C4-2B (cell line): ENCODE measurements around the gene RAB6A.

ENCODE experiments used
- H3K27ac ChIP-seq: fragments of 450-650 bp; 2 replicates; pipeline ENCODE4 v1.5.1; 2017
- CTCF ChIP-seq: fragments of 450-650 bp; conservative IDR thresholded peaks from 2 replicates; pipeline ENCODE4 v1.5.1; 2017; ENCODE audit warnings: mild to moderate bottlenecking
- ZFX ChIP-seq: fragments of 450-650 bp; IDR thresholded peaks from 2 replicates; pipeline ENCODE4 v1.6.1; 2017

RAB6A gene

GRCh38 chr11:73660497-73661034, 100.3 kb downstream of the RAB6A start:
- TF ChIP-seq ZFX (no peak), CTCF (no peak)
- H3K27ac ChIP-seq = no peak overlapping the region; the same call in 1 of the 2 replicates

GRCh38 chr11:73659961-73660360, 100.9 kb downstream of the RAB6A start:
- no peak overlapping the region for H3K27ac ChIP-seq
- no peak for TF ChIP-seq CTCF
- TF ChIP-seq ZFX = no peak

GRCh38 chr11:73656985-73657384, 103.9 kb downstream of the RAB6A start:
- TF ChIP-seq ZFX = no peak
- no peak for TF ChIP-seq CTCF
- H3K27ac ChIP-seq = no peak overlapping the region

GRCh38 chr11:73655686-73656085, 105.2 kb downstream of the RAB6A start:
- TF ChIP-seq ZFX (no peak), CTCF (no peak)
- no peak overlapping the region for H3K27ac ChIP-seq

GRCh38 chr11:73654482-73655021, 106.3 kb downstream of the RAB6A start:
- H3K27ac ChIP-seq = no peak overlapping the region
- TF ChIP-seq CTCF = no peak
- TF ChIP-seq ZFX = no peak

GRCh38 chr11:73653996-73654395, 106.9 kb downstream of the RAB6A start:
- no peak overlapping the region for H3K27ac ChIP-seq

More at GRCh38 chr11:73653996-73654395, 106.9 kb downstream of the RAB6A start:
- no peak for TF ChIP-seq ZFX
- TF ChIP-seq CTCF = no peak
